ENCODE results near the gene SLC22A12.

The SLC22A12 gene

GRCh38 chr11:64606796-64607380, 15.9 kb downstream of the SLC22A12 start:
- Histone ChIP-seq H3K36me3 (ENCODE audit: control insufficient read depth, insufficient read depth, low read length) (no peaks in the 10 kb centered on the region), H3K27me3 (replicated peaks; ENCODE audit: control insufficient read depth, insufficient read depth, low read length) (no peaks in the 10 kb centered on the region; the same call in none of the 2 replicates), H3K4me3 (replicated peaks; ENCODE audit: low read depth, low read length) (no peak overlapping the region)
- no peak for DNase-seq (ENCODE audit: extremely low read depth, insufficient read length)
- no peak for TF ChIP-seq CTCF (IDR thresholded peaks at IDR 0.05; ENCODE audit: insufficient read depth, low read length, poor library complexity, severe bottlenecking)

- DNase-seq (ENCODE audit: extremely low read depth, insufficient read length), result no peak
- H3K36me3 ChIP-seq (ENCODE audit: control insufficient read depth, insufficient read depth, low read length), result no peaks in the 10 kb centered on the region
- no peak for TF ChIP-seq CTCF (IDR thresholded peaks at IDR 0.05; ENCODE audit: insufficient read depth, low read length, poor library complexity, severe bottlenecking)
- no peaks in the 10 kb centered on the region; the same call in none of the 2 replicates for H3K27me3 ChIP-seq (replicated peaks; ENCODE audit: control insufficient read depth, insufficient read depth, low read length)
- H3K4me3 ChIP-seq (replicated peaks; ENCODE audit: low read depth, low read length), result no peak overlapping the region
Observed at GRCh38 chr11:64607381-64607985, 16.5 kb downstream of the SLC22A12 start.

GRCh38 chr11:64608046-64608445, 17.0 kb downstream of the SLC22A12 start:
- no peak for DNase-seq (ENCODE audit: extremely low read depth, insufficient read length)
- no peak for TF ChIP-seq CTCF (IDR thresholded peaks at IDR 0.05; ENCODE audit: insufficient read depth, low read length, poor library complexity, severe bottlenecking)
- Histone ChIP-seq H3K27me3 (replicated peaks; ENCODE audit: control insufficient read depth, insufficient read depth, low read length) (no peaks in the 10 kb centered on the region; the same call in none of the 2 replicates), H3K4me3 (replicated peaks; ENCODE audit: low read depth, low read length) (no peak overlapping the region), H3K36me3 (ENCODE audit: control insufficient read depth, insufficient read depth, low read length) (no peaks in the 10 kb centered on the region)

GRCh38 chr11:64608636-64609035, 17.6 kb downstream of the SLC22A12 start:
- no peak for TF ChIP-seq CTCF (IDR thresholded peaks at IDR 0.05; ENCODE audit: insufficient read depth, low read length, poor library complexity, severe bottlenecking)
- Histone ChIP-seq H3K4me3 (replicated peaks; ENCODE audit: low read depth, low read length) (no peak overlapping the region), H3K27me3 (replicated peaks; ENCODE audit: control insufficient read depth, insufficient read depth, low read length) (no peaks in the 10 kb centered on the region; the same call in 1 of the 2 replicates), H3K36me3 (ENCODE audit: control insufficient read depth, insufficient read depth, low read length) (no peaks in the 10 kb centered on the region)
- no peak for DNase-seq (ENCODE audit: extremely low read depth, insufficient read length)

GRCh38 chr11:64609436-64610047, 18.5 kb downstream of the SLC22A12 start:
- H3K4me3 ChIP-seq (replicated peaks; ENCODE audit: low read depth, low read length), result no peak overlapping the region
- no peak for DNase-seq (ENCODE audit: extremely low read depth, insufficient read length)
- H3K27me3 ChIP-seq (replicated peaks; ENCODE audit: control insufficient read depth, insufficient read depth, low read length), result no peaks in the 10 kb centered on the region; the same call in 1 of the 2 replicates
- TF ChIP-seq CTCF (IDR thresholded peaks at IDR 0.05; ENCODE audit: insufficient read depth, low read length, poor library complexity, severe bottlenecking), result no peak
- no peaks in the 10 kb centered on the region for H3K36me3 ChIP-seq (ENCODE audit: control insufficient read depth, insufficient read depth, low read length)
